ENCODE measurements around the gene PRKCQ.

GRCh38 chr10:6492896-6493295, 87.2 kb downstream of the PRKCQ start:
- TF ChIP-seq CTCF (IDR thresholded peaks at IDR 0.05) (no peak), EZH2phosphoT487 (IDR thresholded peaks at IDR 0.05) (no peak)

All from neural progenitor cell (in vitro differentiated cells).